HG03045 (cell line): ENCODE data around the gene HDAC2.
"Not testable (repeated sequence)": the region's sequence is repeated elsewhere in the genome, so short reads cannot be mapped to it uniquely, and the experiment has no call there.

Source experiments
- ATAC-seq: cut with Tn5 transposase; IDR thresholded peaks from one replicate; pipeline ENCODE4 v1.9.1; 2021; ENCODE audit warnings: mild to moderate bottlenecking, moderate library complexity; ENCODE audit not compliant: unreplicated experiment

Gene HDAC2

GRCh38 chr6:113970805-113971676, at the start of gene HDAC2:
Gene HDAC2 (minus strand): TSS chr6:113971148. CDS start chr6:113970908, 240 bp downstream.
- peak; percentile 85 for ATAC-seq

- ATAC-seq, result no peak
These were observed 49.2 kb upstream of the HDAC2 start for GRCh38 chr6:114020196-114020595.

GRCh38 chr6:114017146-114017545, 46.2 kb upstream of the HDAC2 start:
- not testable (repeated sequence) for ATAC-seq

- not testable (repeated sequence) for ATAC-seq
These were observed 43.2 kb upstream of the HDAC2 start for GRCh38 chr6:114014106-114014505.

GRCh38 chr6:114011486-114011885, 40.5 kb upstream of the HDAC2 start:
- not testable (repeated sequence) for ATAC-seq

GRCh38 chr6:114010540-114010939, 39.6 kb upstream of the HDAC2 start:
- ATAC-seq, result no peak

- no peak for ATAC-seq
These were observed 38.2 kb upstream of the HDAC2 start for GRCh38 chr6:114009192-114009591.

- no peak for ATAC-seq
These were observed 37.4 kb upstream of the HDAC2 start for GRCh38 chr6:114008331-114008730.

GRCh38 chr6:114007516-114007915, 36.6 kb upstream of the HDAC2 start:
- no peak for ATAC-seq

GRCh38 chr6:114001354-114001753, 30.4 kb upstream of the HDAC2 start:
- no peak for ATAC-seq

GRCh38 chr6:114000069-114000468, 29.1 kb upstream of the HDAC2 start:
- ATAC-seq, result no peak

- ATAC-seq, result no peak
These were observed 28.3 kb upstream of the HDAC2 start for GRCh38 chr6:113999284-113999683.

- no peak for ATAC-seq
These were observed 27.9 kb upstream of the HDAC2 start for GRCh38 chr6:113998811-113999210.

GRCh38 chr6:113997116-113997515, 26.2 kb upstream of the HDAC2 start:
- ATAC-seq, result no peak

GRCh38 chr6:113995634-113996033, 24.7 kb upstream of the HDAC2 start:
- ATAC-seq, result no peak

- peak; percentile 95 for ATAC-seq
These were observed 24.0 kb upstream of the HDAC2 start for GRCh38 chr6:113994934-113995342.

GRCh38 chr6:113989675-113990074, 18.7 kb upstream of the HDAC2 start:
- no peak for ATAC-seq

GRCh38 chr6:113982675-113983074, 11.7 kb upstream of the HDAC2 start:
- ATAC-seq, result not testable (repeated sequence)

- ATAC-seq, result no peak
These were observed 11.2 kb upstream of the HDAC2 start for GRCh38 chr6:113982055-113982550.

GRCh38 chr6:113980937-113981554, 10.1 kb upstream of the HDAC2 start:
- ATAC-seq, result peak; percentile 82

GRCh38 chr6:113979937-113980336, 9.0 kb upstream of the HDAC2 start:
- no peak for ATAC-seq

- no peak for ATAC-seq
These were observed 7.2 kb upstream of the HDAC2 start for GRCh38 chr6:113978084-113978675.
